Ovary (tissue), 3 donors: ENCODE data around the gene EPB41L4B.

Source experiments
- EP300 ChIP-seq: sonication (generic); formaldehyde crosslinking; IDR thresholded peaks from one replicate; pipeline ENCODE4 v1.6.1; 2017; ENCODE audit warnings: antibody characterized with exemption
- POLR2A ChIP-seq: fragments of 450-650 bp; IDR thresholded peaks from one replicate; pipeline ENCODE4 v1.6.1; 2017; ENCODE audit warnings: antibody characterized with exemption, mild to moderate bottlenecking, moderate library complexity
- TF ChIP-seq, protein P1 (sequence below), 3 donors: fragments of 450-650 bp in 2 of 3; fragments of 200-600 bp in 1 of 3; IDR thresholded peaks; one replicate each; pipeline versions ENCODE4 v1.5.1 to v1.8.0; 2016 to 2022; ENCODE audit warnings: antibody characterized with exemption in 3 of 3, mild to moderate bottlenecking in 1 of 3
- donor health status: DM: no; HTN: no; CAD: no.

- TF ChIP-seq, protein P1, sequence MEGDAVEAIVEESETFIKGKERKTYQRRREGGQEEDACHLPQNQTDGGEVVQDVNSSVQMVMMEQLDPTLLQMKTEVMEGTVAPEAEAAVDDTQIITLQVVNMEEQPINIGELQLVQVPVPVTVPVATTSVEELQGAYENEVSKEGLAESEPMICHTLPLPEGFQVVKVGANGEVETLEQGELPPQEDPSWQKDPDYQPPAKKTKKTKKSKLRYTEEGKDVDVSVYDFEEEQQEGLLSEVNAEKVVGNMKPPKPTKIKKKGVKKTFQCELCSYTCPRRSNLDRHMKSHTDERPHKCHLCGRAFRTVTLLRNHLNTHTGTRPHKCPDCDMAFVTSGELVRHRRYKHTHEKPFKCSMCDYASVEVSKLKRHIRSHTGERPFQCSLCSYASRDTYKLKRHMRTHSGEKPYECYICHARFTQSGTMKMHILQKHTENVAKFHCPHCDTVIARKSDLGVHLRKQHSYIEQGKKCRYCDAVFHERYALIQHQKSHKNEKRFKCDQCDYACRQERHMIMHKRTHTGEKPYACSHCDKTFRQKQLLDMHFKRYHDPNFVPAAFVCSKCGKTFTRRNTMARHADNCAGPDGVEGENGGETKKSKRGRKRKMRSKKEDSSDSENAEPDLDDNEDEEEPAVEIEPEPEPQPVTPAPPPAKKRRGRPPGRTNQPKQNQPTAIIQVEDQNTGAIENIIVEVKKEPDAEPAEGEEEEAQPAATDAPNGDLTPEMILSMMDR (IDR thresholded peaks at IDR 0.05), result no peak
- TF ChIP-seq POLR2A (no peak), EP300 (no peak)
Observed at GRCh38 chr9:109256336-109256735, 64.5 kb downstream of the EPB41L4B start.
